HUDEP-2 (cell line): ENCODE data around the gene PARD3.

ENCODE experiments used
- DNase-seq, 76 experiments: peaks; one replicate each; lab custom pipeline; 2025; ENCODE audit not compliant: unreplicated experiment in 76 of 76; lab: John Stamatoyannopoulos, UW

The PARD3 gene

DNA sequence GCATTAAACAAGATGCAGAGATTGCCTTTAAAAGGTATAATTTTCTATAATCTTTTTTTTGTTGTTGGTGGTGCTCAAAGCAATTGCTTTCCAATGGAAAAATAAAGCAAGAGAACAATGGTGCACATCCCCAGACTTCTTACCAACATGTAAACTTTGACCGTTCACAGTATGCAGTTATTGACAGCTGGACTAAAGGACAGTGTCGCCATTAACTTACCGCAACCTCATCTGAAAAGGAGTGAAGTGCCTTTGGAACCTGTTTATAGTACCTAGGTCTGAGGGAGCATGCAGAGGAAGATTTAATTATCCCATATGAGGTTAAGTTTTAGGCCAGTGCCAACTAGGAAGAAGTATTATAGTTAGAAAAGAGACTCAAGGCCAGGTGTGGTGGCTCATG, 654.5 kb downstream of the PARD3 start:
- DNase-seq, result no peak

GRCh38 chr10:34157501-34157900, 657.6 kb downstream of the PARD3 start:
- DNase-seq, result no peak

DNA sequence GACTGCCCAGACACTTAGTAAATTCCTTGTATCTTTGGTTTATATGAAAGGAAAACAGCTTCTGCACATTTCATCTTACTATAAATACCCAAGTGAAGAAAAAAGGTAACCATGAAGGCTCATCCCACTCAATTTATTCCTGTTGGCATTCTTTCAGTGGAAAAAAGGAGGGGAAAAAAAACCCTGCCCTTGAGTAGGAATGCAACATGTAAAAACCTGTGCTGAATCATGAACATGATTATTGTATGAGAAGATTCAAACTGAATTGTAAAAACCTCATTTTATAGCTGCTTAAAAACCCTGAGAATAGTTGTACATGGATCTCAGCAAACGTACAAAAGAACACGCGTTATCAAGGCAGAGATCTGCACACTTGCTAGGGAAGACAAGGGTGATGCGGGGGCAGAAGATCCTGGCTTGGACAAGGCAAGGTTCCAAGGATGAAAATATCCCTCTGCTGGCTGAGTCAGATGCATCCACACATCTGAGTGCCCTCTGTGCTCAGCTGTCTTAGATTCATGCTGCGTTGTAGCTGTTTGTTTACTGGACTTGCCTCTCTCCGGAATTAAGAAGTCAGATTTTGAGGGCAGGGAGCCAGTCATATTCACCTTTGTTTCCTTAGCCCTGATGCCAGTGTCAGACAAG, 658.2 kb downstream of the PARD3 start:
- DNase-seq, result no peak

DNA sequence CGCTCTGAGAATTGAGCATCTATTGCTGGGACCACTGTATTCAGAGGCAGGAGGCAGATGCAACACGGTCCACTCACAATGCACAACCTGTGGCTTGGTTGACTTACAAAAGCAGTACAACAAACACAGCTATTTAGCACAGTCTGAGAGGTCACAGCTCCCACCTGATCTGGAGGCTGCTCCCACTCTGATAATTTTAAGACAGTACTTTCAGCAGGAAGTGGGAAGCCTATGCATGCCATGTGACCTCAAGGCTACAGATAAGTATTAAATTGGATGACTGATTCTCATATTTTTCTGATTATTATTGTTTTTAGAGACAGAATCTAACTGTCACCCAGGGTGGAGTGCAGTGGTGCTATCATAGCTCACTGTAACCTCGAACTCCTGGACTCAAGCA, 659.3 kb downstream of the PARD3 start:
- DNase-seq, result peak in 3 of 76 experiments; percentile 1 to 17 (median 9)

GRCh38 chr10:34154383-34154900, 660.7 kb downstream of the PARD3 start:
- no peak for DNase-seq

GRCh38 chr10:34153663-34154382, 661.3 kb downstream of the PARD3 start:
- DNase-seq, result no peak

GRCh38 chr10:34152434-34152833, 662.7 kb downstream of the PARD3 start:
- no peak for DNase-seq

GRCh38 chr10:34151931-34152330, 663.2 kb downstream of the PARD3 start:
- DNase-seq, result no peak

DNA sequence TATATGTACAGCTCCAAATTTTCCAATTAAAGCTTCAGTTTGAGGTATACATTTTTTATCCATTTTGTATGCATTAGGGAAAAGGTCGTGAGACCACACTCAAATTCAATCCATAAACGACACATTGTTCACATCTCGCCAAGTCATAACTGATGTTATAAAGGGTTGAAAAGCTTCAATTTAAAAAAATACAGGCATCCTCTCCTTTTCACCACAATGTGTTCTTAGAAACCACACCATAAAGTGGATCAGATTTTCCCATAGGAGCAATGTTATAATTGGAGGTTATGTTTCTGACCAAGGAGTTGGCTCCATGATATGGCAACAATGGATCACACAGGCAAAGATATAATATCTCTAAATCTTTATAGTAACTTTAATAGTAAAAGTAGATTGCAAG, 663.6 kb downstream of the PARD3 start:
- no peak for DNase-seq

- no peak for DNase-seq
Measured at GRCh38 chr10:34150103-34150502, 665.0 kb downstream of the PARD3 start.

- no peak for DNase-seq
Measured at GRCh38 chr10:34148305-34148657, 666.8 kb downstream of the PARD3 start.

GRCh38 chr10:34147641-34148304, 667.3 kb downstream of the PARD3 start:
- no peak for DNase-seq

DNA sequence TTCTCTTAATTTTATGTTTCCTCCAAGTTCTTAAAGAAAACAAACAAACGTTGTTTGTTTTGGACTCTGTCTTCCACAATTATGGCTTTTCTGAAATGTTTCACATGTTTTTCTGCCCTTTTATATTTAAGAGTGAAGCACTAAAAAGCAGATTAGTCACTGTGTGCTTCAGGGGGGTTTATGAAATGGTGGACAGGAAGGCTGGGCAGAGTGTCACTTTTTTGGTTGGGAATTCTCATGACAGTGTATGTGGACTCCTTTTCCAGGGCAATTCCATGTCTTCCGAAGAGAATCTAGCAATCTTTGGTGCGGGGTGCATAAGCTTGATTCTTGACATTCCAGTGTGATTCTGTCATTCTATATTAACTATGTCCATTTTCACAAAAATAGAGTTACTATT, 669.4 kb downstream of the PARD3 start:
- no peak for DNase-seq

GRCh38 chr10:34143466-34143865, 671.6 kb downstream of the PARD3 start:
- no peak for DNase-seq

DNA sequence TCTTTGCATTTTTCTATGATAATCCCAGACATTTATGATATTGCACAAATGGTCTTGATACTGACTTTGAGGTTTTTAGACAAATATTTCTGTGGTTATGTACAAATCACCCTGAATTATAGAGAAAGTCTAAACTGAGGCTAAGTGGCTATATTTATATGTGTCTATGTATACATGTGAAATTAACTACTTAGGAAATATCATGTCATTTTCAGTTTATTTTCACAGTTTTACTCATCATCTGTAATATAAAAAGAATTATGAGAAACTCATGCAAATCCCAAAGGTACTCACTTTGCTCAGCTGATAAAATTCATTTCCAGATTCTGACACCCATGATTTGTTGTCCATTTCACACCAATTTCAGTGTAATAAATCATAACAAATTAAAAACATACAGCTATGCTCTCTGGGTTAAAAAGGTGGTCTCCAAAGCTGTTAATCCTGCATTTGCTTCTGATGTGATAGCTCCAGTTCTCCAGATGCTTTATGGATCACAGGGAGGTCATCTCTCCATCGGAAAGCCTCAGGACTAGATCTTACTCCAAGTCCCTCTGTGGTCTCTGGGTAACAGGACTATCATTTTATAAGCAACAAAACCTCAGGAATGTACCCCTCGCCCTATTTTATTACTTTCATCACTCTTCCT, 673.9 kb downstream of the PARD3 start:
- no peak for DNase-seq

- no peak for DNase-seq
Measured at GRCh38 chr10:34139559-34139958, 675.5 kb downstream of the PARD3 start.

- DNase-seq, result no peak
Measured at GRCh38 chr10:34137955-34138354, 677.1 kb downstream of the PARD3 start.

- DNase-seq, result no peak
Measured at GRCh38 chr10:34137201-34137600, 677.9 kb downstream of the PARD3 start.

DNA sequence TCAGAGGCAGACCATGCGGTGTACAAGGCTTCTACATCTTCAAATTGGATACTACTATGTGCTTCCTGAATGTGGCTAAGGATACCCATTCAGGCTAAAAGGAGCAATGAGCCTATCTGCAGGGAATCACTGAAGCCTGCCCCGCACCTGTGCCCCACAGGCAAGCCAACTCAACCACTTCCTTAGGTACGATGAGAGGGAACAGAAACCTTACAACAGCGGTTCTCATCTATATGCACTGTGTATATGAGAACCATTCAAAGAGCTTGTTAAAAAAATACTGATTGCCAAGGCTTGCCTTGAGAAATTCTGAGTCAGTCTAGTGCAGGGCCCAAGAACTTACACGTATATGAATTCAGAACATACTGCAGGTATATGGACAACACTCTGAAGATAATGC, 679.6 kb downstream of the PARD3 start:
- no peak for DNase-seq

GRCh38 chr10:34134602-34135001, 680.5 kb downstream of the PARD3 start:
- no peak for DNase-seq

DNA sequence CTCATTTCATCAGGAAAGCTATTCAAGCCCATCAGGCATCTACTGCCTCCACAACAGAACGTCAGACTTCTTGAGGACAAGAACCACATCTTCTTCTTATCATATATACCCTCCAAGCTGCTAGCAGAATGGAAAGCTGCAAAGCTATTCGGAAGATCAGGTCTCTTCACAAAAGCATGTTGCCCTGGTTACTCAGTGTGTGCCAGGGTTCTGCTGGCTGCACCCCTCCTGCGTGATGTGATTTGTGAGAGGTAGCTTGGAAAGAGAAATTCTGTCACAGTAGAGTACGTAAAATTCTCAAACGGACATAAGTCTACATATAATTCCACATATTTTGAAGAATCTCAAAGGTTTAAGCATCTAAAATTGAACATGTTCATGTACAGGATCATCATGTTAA, 681.7 kb downstream of the PARD3 start:
- no peak for DNase-seq
